Activated CD4-positive, alpha-beta memory T cell treated with anti-CD3 and anti-CD28 coated beads, Interleukin-2, amount 10 ng/mL, durations not matched to agents 7 days and 5 days (primary cell): ENCODE data around the gene SEL1L2. TPM values are rescaled to one million over a fixed set of nuclear protein-coding genes. Genes with fewer than 3 reads are reported as not detected.

Experiments
- CTCF ChIA-PET: fragments of 350-600 bp; sonication (Branson Sonifier 250); formaldehyde crosslinking; loops from one replicate; lab custom pipeline; 2021; ENCODE audit warnings: antibody characterized with exemption, inconsistent platforms; lab: Charles Lee
- POLR2A ChIA-PET: fragments of 350-600 bp; sonication (Branson Sonifier 250); formaldehyde crosslinking; loops from one replicate; lab custom pipeline; 2021; ENCODE audit warnings: antibody characterized with exemption; lab: Charles Lee
- DNase-seq: peaks from one replicate; pipeline ENCODE4 v3.0.0-alpha.2; 2020
- H3K27ac Mint-ChIP-seq: one replicate; pipeline ENCODE4 v1.8.0; 2021; ENCODE audit warnings: mild to moderate bottlenecking, mixed read lengths
- H3K27me3 Mint-ChIP-seq: one replicate; pipeline ENCODE4 v1.8.0; 2021; ENCODE audit warnings: mixed read lengths
- H3K36me3 Mint-ChIP-seq: one replicate; pipeline ENCODE4 v1.8.0; 2021; ENCODE audit warnings: low read depth, mixed read lengths
- H3K4me1 Mint-ChIP-seq: one replicate; pipeline ENCODE4 v1.8.0; 2021; ENCODE audit warnings: mixed read lengths
- H3K4me3 Mint-ChIP-seq: one replicate; pipeline ENCODE4 v1.8.0; 2021; ENCODE audit warnings: mild to moderate bottlenecking, mixed read lengths
- H3K9me3 Mint-ChIP-seq: one replicate; pipeline ENCODE4 v1.8.0; 2021; ENCODE audit warnings: mixed read lengths
- total RNA-seq, 2 experiments: library from RNA; stranded (reverse); gene quantifications; one replicate each; pipeline ENCODE4 v1.2.3, GENCODE V29; 2021

Gene SEL1L2
- total RNA-seq, 2 experiments from 2014 or later = not detected

DNA sequence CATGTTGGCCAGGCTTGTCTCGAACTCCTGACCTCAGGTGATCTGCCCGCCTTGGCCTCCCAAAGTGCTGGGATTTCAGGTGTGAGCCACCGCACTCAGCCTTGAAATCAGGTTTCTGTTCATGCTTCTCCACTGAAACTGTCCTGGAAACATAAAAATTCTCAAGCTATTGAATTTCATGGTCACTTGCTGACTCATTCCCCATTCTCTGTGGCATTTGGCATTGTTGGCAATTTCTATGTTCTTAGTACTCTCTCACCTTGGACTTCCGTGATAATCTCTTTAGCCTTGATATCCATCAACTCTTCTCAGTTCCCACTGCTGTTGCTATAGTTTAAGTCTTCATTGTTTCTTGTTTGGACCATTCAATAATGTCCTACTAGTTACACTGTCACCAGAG is 6.2 kb downstream of the SEL1L2 start:
- Mint-ChIP-seq H3K27ac (no peak overlapping the region), H3K9me3 (peaks cover 5% of the 10 kb centered on the region), H3K4me1 (no peaks in the 10 kb centered on the region), H3K27me3 (no peaks in the 10 kb centered on the region), H3K36me3 (no peaks in the 10 kb centered on the region), H3K4me3 (no peak overlapping the region)
- CTCF ChIA-PET = no interaction called here
- POLR2A ChIA-PET = no interaction called here
- DNase-seq = no peak

DNA sequence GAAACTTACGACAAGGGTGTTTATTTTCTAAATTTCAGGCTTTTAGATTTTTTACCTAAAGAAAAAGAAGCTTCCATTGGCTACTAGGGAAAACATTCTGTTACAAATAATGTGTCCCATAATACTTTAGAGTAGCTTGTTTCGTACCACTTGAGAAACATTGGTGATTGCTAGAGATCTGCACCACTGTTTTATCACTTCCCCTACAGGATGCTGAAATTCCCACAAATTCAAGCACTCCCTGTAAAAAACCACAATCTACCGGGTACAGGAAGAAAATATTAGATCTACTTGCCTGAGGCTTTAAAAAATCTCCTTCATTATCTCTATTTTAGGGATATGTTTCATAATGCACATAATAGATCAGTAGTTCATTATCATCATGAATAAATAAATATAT is 29.9 kb downstream of the SEL1L2 start:
- Mint-ChIP-seq H3K36me3 (no peaks in the 10 kb centered on the region), H3K9me3 (peaks cover 6% of the 10 kb centered on the region), H3K4me1 (no peaks in the 10 kb centered on the region), H3K27ac (no peak overlapping the region), H3K27me3 (no peaks in the 10 kb centered on the region), H3K4me3 (no peak overlapping the region)
- ChIA-PET POLR2A (no interaction called here), CTCF (no interaction called here)
- no peak for DNase-seq

DNA sequence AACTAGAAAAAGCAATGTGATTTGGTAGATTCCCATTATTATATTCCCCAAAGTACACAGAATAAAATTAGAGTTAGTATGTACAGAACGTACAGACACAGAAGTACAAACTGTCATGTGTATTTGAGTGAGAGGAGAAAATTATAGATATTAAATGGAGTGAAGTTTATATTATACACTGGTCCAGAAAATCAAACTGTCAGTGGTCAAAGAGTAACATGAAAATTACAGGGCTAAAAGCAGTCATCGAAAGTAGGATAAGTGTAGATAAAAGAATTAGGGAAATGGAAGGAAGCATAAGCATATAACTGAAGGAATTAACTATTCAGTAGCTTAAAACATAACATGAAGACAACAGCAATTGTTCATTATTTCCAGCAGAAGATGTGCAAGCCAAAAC is 30.3 kb downstream of the SEL1L2 start:
- no peaks in the 10 kb centered on the region for H3K36me3 Mint-ChIP-seq
- POLR2A ChIA-PET = no interaction called here
- no peaks in the 10 kb centered on the region for H3K4me1 Mint-ChIP-seq
- peaks cover 6% of the 10 kb centered on the region for H3K9me3 Mint-ChIP-seq
- H3K27ac Mint-ChIP-seq = no peak overlapping the region
- no peak overlapping the region for H3K4me3 Mint-ChIP-seq
- H3K27me3 Mint-ChIP-seq = no peaks in the 10 kb centered on the region
- CTCF ChIA-PET = no interaction called here
- no peak for DNase-seq

DNA sequence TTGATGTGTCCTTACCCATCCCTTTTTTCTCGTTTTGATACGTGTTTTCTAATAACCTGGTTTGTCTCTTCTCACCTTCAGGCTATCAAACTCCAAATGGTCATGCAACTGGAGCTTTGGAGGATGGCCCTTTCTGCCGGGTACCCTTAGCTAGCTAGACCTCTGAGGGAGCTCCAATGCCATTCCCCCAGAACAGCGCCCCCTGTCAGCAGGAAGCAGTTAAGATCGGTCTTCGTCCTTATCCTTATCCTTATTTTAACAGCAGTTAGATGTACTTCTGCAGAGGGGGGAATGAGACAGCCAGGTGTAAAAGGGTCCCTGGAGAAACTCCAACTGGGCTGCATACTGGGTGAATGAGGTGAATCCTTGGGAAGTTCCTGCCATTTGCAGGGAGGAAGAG is 37.2 kb downstream of the SEL1L2 start:
- Mint-ChIP-seq H3K4me1 (no peaks in the 10 kb centered on the region), H3K27ac (no peak overlapping the region), H3K27me3 (no peaks in the 10 kb centered on the region), H3K36me3 (no peaks in the 10 kb centered on the region), H3K9me3 (peaks cover 2% of the 10 kb centered on the region), H3K4me3 (no peak overlapping the region)
- POLR2A ChIA-PET = no interaction called here
- CTCF ChIA-PET = no interaction called here
- DNase-seq = no peak

DNA sequence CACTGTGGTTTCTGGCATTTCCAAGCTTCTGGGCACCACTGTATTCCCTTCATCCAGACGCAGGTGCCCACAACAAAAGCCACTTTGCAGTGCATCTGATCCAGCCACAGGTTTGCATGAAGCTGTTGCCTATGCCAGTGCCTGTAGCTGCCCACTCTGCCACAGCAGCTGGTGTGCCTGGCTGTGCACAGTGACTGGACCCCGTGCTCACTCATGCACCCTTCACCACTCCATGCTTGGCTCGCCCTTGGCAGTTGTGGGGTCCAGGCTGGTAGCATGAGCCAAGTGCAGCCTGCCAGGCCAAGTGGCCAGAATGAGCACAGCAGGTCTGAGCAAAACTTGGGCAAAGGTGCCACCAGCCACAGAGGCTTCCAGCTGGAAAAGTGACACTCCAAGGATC is 42.7 kb downstream of the SEL1L2 start:
- no peaks in the 10 kb centered on the region for H3K27me3 Mint-ChIP-seq
- H3K4me3 Mint-ChIP-seq = no peak overlapping the region
- CTCF ChIA-PET = no interaction called here
- H3K4me1 Mint-ChIP-seq = no peaks in the 10 kb centered on the region
- peaks cover 2% of the 10 kb centered on the region for H3K9me3 Mint-ChIP-seq
- DNase-seq = no peak
- H3K36me3 Mint-ChIP-seq = no peaks in the 10 kb centered on the region
- no peak overlapping the region for H3K27ac Mint-ChIP-seq
- POLR2A ChIA-PET = no interaction called here

DNA sequence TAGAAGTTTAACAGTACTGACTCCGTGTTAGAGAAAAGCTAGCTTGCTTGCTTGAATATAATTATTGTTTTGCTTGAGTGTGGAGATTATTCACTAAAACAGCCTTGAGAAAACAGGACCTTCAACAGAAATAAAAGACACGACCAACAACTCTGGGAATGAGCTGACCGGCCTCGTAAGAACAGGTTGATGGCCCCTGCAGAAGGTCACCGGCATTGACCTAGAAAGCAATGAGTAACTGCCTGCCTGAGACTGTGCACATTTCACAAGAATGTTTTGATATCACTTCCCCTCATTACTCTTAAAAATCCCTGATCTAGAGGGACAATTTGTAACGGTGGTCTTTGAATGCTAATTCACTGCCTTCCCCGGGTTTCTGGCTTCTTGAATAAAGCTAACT is 49.4 kb downstream of the SEL1L2 start:
- Mint-ChIP-seq H3K27ac (no peak overlapping the region), H3K9me3 (no peaks in the 10 kb centered on the region), H3K4me3 (no peak overlapping the region), H3K27me3 (no peaks in the 10 kb centered on the region), H3K36me3 (no peaks in the 10 kb centered on the region), H3K4me1 (no peaks in the 10 kb centered on the region)
- DNase-seq = no peak
- ChIA-PET POLR2A (no interaction called here), CTCF (no interaction called here)

DNA sequence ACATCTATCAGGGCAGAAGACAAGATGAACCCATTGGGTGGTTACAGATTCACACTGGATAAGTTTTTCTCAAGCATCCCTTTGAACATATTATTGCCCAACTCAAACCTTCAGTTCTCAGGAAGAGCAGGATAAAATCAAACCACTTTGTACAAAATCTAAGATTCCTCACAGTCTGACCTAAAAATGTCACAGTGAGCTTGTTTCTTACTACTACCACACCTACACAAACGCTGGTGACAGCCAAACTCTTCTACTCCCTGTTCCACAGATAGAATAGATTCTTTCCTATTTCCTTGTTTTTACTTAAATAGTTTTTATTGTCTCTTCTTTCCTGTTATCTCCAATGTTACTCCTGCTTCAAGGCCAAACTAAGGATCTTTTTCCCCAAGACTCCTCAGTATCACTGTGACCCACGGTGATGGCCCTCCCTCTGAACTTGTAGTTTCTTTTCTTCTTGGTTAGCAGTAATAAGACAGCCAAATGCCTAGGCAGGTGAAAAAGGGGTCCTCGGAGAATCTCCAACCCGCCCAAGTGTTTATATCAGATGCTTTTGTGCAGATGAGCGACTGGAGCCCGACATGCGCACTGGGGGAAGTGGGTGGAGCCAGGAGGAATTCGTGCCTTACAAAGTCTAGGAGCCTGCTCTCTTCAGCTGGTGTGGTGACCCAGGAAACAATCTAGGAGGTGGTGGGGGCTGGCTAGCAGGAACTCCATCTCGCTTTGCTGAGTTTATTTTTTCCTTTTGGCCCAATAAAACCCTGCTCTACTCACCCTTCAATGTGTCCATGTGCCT is 53.4 kb downstream of the SEL1L2 start:
- ChIA-PET POLR2A (no interaction called here), CTCF (no interaction called here)
- DNase-seq = no peak
- Mint-ChIP-seq H3K36me3 (no peaks in the 10 kb centered on the region), H3K4me1 (no peaks in the 10 kb centered on the region), H3K4me3 (no peak overlapping the region), H3K9me3 (no peaks in the 10 kb centered on the region), H3K27ac (no peak overlapping the region), H3K27me3 (no peaks in the 10 kb centered on the region)

DNA sequence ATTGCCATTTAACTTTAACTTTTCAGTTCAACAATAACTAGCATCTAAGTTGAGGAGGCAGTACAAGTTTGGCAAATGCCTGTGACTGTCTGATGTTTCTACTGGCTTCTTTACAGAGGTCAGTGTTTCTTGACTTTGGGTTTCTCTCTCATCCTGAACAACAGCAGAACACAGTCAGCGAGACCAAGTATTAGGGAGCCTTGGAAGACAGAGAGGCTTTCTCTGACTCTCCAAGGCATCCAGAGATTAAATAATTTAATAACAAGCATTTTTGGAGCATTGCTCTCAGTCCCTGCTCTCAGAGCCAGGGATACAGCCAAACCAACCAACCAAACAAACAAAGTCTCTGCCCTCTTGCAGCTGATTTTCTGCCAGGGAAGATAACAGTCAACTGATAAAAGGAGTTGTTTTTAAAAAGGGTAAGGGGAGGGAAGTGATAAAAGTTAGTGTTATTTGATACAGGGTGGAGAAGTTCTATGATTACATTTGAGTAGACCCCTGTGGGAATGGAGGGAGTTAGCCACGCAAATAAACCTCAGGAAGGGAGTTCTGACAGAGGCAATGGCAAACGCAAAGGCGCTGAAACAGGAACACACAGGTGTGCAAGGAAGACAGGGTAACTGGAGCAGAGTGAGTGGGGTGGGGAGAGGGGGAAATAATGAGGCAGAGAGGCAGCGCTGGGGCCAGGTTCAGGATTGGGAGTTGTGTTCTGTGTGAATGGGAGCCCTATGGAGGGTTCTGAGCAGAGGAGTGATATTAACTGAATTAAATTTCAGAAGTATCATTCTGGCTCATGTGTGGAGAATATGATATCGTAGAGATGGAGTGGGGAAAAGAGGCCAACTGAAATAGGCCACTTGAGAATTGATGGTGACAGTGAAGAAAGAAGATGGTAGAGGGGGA is 55.2 kb downstream of the SEL1L2 start:
- no peak overlapping the region for H3K27ac Mint-ChIP-seq
- ChIA-PET POLR2A (no interaction called here), CTCF (no interaction called here)
- H3K27me3 Mint-ChIP-seq = no peaks in the 10 kb centered on the region
- no peaks in the 10 kb centered on the region for H3K9me3 Mint-ChIP-seq
- DNase-seq = no peak
- H3K4me3 Mint-ChIP-seq = no peak overlapping the region
- no peaks in the 10 kb centered on the region for H3K36me3 Mint-ChIP-seq
- no peaks in the 10 kb centered on the region for H3K4me1 Mint-ChIP-seq

DNA sequence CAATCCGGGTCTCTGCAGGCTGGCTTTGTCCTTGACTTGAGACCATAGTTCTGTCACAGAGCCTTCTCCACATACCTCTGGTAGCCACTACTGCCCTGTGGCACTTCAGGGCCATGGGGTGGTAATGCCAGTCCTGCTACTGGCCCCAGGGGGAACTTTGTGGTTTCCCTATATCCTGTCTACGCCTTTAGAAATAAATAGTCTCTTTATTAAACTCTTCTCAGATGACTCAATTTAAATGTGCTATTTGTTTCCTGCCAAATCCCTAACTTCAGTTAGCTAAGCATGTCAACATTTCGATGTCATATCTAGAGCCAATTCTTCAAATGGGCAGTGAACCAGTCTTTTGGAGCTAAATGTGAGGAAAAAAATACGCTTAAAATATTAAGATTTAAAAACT is 60.1 kb downstream of the SEL1L2 start:
- Mint-ChIP-seq H3K27me3 (no peaks in the 10 kb centered on the region), H3K9me3 (no peaks in the 10 kb centered on the region)

DNA sequence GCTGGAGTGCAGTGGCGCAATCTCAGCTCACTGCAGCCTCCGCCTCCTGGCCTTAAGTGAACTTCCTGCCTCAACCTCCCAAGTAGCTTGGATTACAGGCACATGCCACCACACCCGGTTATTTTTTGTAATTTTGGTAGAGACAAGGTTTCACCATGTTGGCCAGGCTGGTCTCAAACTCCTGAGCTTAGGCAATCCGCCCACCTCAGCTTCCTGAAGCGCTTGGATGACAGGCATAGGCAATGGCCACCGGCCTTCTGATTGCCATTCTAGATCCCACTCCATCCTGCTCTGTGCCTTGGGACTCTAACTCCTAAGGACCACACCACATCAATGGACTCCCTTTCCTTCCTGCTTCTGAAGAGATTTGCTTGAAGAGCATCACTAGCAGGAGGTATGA is 60.6 kb downstream of the SEL1L2 start:
- Mint-ChIP-seq H3K4me1 (no peaks in the 10 kb centered on the region), H3K9me3 (no peaks in the 10 kb centered on the region), H3K27me3 (no peaks in the 10 kb centered on the region), H3K36me3 (no peaks in the 10 kb centered on the region), H3K4me3 (no peak overlapping the region), H3K27ac (no peak overlapping the region)
- DNase-seq = no peak
- POLR2A ChIA-PET = no interaction called here
- CTCF ChIA-PET = no interaction called here

More for the DNA sequence above, 60.1 kb downstream of the SEL1L2 start:
- ChIA-PET POLR2A (no interaction called here), CTCF (no interaction called here)
- H3K36me3 Mint-ChIP-seq = no peaks in the 10 kb centered on the region
- no peak overlapping the region for H3K4me3 Mint-ChIP-seq
- H3K27ac Mint-ChIP-seq = no peak overlapping the region
- H3K4me1 Mint-ChIP-seq = no peaks in the 10 kb centered on the region
- no peak for DNase-seq

DNA sequence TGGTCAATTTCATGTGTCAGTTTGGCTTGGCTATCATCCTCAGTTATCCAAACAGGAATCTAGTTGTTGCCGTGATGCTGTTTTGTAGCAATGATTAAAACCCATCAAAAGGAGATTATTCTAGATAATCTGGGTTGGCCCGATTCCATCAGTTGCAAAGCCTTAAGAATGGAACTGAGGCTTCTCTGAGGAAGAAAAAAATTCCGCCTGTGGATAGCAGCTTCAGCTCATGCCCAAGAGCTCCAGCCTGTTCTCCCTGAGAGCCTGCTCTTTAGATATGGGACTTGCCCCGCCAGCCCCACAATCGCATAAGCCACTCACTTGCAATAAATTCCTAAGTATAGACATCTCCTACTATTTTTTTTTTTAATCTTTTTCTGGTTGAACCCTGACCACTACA is 61.5 kb downstream of the SEL1L2 start:
- no peaks in the 10 kb centered on the region for H3K9me3 Mint-ChIP-seq
- ChIA-PET POLR2A (no interaction called here), CTCF (no interaction called here)
- H3K27me3 Mint-ChIP-seq = no peaks in the 10 kb centered on the region
- H3K4me1 Mint-ChIP-seq = no peaks in the 10 kb centered on the region
- no peak for DNase-seq
- no peak overlapping the region for H3K27ac Mint-ChIP-seq
- H3K4me3 Mint-ChIP-seq = no peak overlapping the region
- no peaks in the 10 kb centered on the region for H3K36me3 Mint-ChIP-seq

DNA sequence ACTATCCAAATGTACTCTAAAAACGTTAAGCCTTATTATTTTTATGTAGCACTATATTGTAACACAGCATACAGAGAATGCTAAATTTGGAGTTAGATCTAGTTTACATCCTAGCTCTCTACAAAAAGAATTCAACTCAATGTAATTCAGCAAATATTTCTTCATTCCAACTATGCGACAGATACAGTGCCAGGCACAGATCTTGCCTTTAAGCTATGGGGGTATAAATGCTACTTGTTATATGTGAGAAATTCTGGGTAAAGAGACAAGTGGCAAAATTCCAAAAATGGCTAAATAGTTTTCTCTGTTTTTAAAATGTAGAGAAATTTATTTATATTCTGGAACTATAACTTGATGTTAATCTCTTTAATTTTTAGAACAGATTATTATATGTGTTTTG is 63.2 kb downstream of the SEL1L2 start:
- ChIA-PET CTCF (no interaction called here), POLR2A (no interaction called here)
- Mint-ChIP-seq H3K27ac (no peak overlapping the region), H3K27me3 (no peaks in the 10 kb centered on the region), H3K4me1 (no peaks in the 10 kb centered on the region), H3K4me3 (no peak overlapping the region), H3K36me3 (no peaks in the 10 kb centered on the region), H3K9me3 (no peaks in the 10 kb centered on the region)
- no peak for DNase-seq

DNA sequence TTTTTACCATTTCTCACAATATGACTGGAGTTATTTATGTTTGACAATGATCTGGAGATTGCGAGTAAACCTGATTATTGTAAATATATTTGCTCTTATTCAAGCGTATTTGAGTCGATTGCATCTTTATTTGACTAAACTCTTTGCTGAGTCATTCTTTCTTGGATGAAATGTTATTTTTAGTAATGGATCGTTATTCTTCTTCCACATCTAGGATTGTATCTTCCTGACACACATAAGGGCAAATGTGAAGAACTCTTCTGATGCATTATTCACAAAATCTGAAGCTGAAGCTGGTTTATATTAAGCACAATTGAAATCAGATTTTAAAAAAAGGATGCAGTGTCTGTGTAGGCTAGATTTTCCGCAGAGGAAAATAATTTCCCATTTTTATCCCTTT is 68.2 kb downstream of the SEL1L2 start:
- no peaks in the 10 kb centered on the region for H3K4me1 Mint-ChIP-seq
- H3K9me3 Mint-ChIP-seq = no peaks in the 10 kb centered on the region
- ChIA-PET CTCF (no interaction called here), POLR2A (no interaction called here)
- H3K4me3 Mint-ChIP-seq = no peak overlapping the region
- H3K36me3 Mint-ChIP-seq = no peaks in the 10 kb centered on the region
- no peak overlapping the region for H3K27ac Mint-ChIP-seq
- DNase-seq = no peak
- H3K27me3 Mint-ChIP-seq = no peaks in the 10 kb centered on the region

DNA sequence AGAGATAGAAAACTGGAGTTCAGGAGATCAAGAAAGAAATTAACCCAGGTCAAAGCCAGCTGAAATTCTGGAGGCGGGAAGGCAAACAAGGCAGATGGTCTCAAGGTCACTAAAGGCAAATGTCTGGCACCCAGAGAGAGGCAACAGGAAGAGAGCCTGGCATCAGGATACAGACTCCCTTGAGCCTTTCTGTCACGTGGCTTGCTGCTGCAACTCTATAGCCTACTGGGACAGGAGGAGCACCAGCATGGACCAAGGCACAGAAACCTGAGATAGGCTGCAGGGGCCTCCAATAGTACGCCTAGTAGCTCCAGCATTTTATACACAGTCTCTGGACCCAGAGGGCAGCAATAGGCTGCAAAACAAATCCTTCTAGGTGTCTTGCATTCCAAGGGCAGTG is 75.1 kb downstream of the SEL1L2 start:
- ChIA-PET CTCF (no interaction called here), POLR2A (no interaction called here)
- Mint-ChIP-seq H3K36me3 (no peaks in the 10 kb centered on the region), H3K9me3 (no peaks in the 10 kb centered on the region), H3K27ac (no peak overlapping the region), H3K4me3 (no peak overlapping the region), H3K27me3 (no peaks in the 10 kb centered on the region), H3K4me1 (no peaks in the 10 kb centered on the region)
- DNase-seq = no peak
